CD14-positive monocyte (primary cell): ENCODE measurements around the gene PATJ. TPM values are rescaled to one million over a fixed set of nuclear protein-coding genes. Genes with fewer than 3 reads are reported as not detected.

ENCODE experiments used
- DNase-seq, 3 donors: peaks; one replicate each; pipeline ENCODE4 v3.0.0-alpha.2; 2011 to 2022
- H2AFZ ChIP-seq: 2 replicates; pipeline ENCODE4 v1.6.0; 2012; ENCODE audit warnings: mild to moderate bottlenecking, low read depth, low read length, inconsistent platforms; ENCODE audit not compliant: insufficient read depth, poor library complexity, severe bottlenecking
- H3K27ac ChIP-seq, 2 donors: 1 replicate in 1 of 2; 2 replicates in 1 of 2; pipeline ENCODE4 v1.5.1; 2012 to 2013; ENCODE audit warnings: low read length in 2 of 2, control low read depth in 1 of 2, inconsistent platforms in 1 of 2, low read depth in 1 of 2, mild to moderate bottlenecking in 1 of 2
- H3K27me3 ChIP-seq, 2 donors: one replicate each; pipeline versions ENCODE4 v1.6.0 to v1.6.1; 2011 to 2013; ENCODE audit warnings: low read length in 2 of 2; ENCODE audit not compliant: control insufficient read depth in 2 of 2, insufficient read depth in 2 of 2
- H3K36me3 ChIP-seq, 2 donors: replicated peaks in 1 of 2; 1 replicate in 1 of 2; 2 replicates in 1 of 2; pipeline versions ENCODE4 v1.5.1 to v1.6.1; 2012 to 2013; ENCODE audit warnings: low read length in 2 of 2, control low read depth in 1 of 2, inconsistent platforms in 1 of 2, mild to moderate bottlenecking in 1 of 2; ENCODE audit not compliant: insufficient read depth in 2 of 2, control insufficient read depth in 1 of 2
- H3K4me1 ChIP-seq, 2 donors: 1 replicate in 1 of 2; 2 replicates in 1 of 2; pipeline versions ENCODE4 v1.5.1 to v1.6.1; 2012 to 2013; ENCODE audit warnings: low read length in 2 of 2, control low read depth in 1 of 2, inconsistent platforms in 1 of 2, mild to moderate bottlenecking in 1 of 2, moderate library complexity in 1 of 2; ENCODE audit not compliant: insufficient read depth in 2 of 2, control insufficient read depth in 1 of 2
- H3K4me2 ChIP-seq: replicated peaks from 2 replicates; pipeline ENCODE3; 2012; ENCODE audit warnings: low read length, moderate library complexity, mild to moderate bottlenecking; ENCODE audit not compliant: poor library complexity, severe bottlenecking; ENCODE audit errors: extremely low read depth
- H3K4me3 ChIP-seq, 3 experiments: fragments of 200-600 bp in 1 of 3; sonication (generic) in 1 of 3; replicated peaks in 1 of 3; 1 replicate in 2 of 3; 2 replicates in 1 of 3; pipeline ENCODE4 v1.5.1; 2011 to 2013; ENCODE audit warnings: low read length in 3 of 3, mild to moderate bottlenecking in 3 of 3, control low read depth in 2 of 3, low read depth in 2 of 3, inconsistent platforms in 1 of 3, moderate library complexity in 1 of 3
- H3K79me2 ChIP-seq: 2 replicates; pipeline ENCODE4 v1.6.0; 2012; ENCODE audit warnings: mild to moderate bottlenecking, control low read depth, inconsistent platforms, low read length, moderate library complexity; ENCODE audit not compliant: insufficient read depth
- H3K9ac ChIP-seq: 2 replicates; pipeline ENCODE4 v1.6.0; 2017; ENCODE audit warnings: low read length, mild to moderate bottlenecking; ENCODE audit not compliant: insufficient read depth, poor library complexity, severe bottlenecking
- H3K9me3 ChIP-seq, 2 donors: replicated peaks in 1 of 2; 1 replicate in 1 of 2; 2 replicates in 1 of 2; pipeline versions ENCODE4 v1.5.1 to v1.6.1; 2012 to 2013; ENCODE audit warnings: low read length in 2 of 2, control low read depth in 1 of 2; ENCODE audit not compliant: control insufficient read depth in 1 of 2, insufficient read depth in 1 of 2
- H4K20me1 ChIP-seq: 2 replicates; pipeline ENCODE4 v1.6.0; 2012; ENCODE audit warnings: mild to moderate bottlenecking, low read length, control low read depth, moderate library complexity; ENCODE audit not compliant: insufficient read depth
- H3K27ac Mint-ChIP-seq, 7 donors: one replicate each; pipeline ENCODE4 v1.8.0; 2020; ENCODE audit warnings: mild to moderate bottlenecking in 7 of 7, mixed read lengths in 7 of 7, moderate library complexity in 6 of 7, inconsistent platforms in 2 of 7
- H3K27me3 Mint-ChIP-seq, 3 donors: one replicate each; pipeline ENCODE4 v1.8.0; 2021 to 2022; ENCODE audit warnings: low read depth in 3 of 3, mild to moderate bottlenecking in 3 of 3, mixed read lengths in 3 of 3, moderate library complexity in 3 of 3, inconsistent platforms in 1 of 3
- H3K36me3 Mint-ChIP-seq, 2 donors: one replicate each; pipeline ENCODE4 v1.8.0; 2020; ENCODE audit warnings: mixed read lengths in 2 of 2, inconsistent platforms in 1 of 2, mild to moderate bottlenecking in 1 of 2
- H3K4me1 Mint-ChIP-seq: one replicate; pipeline ENCODE4 v1.8.0; 2020; ENCODE audit warnings: mild to moderate bottlenecking, mixed read lengths
- H3K4me3 Mint-ChIP-seq, 2 donors: one replicate each; pipeline ENCODE4 v1.8.0; 2020; ENCODE audit warnings: mild to moderate bottlenecking in 2 of 2, mixed read lengths in 2 of 2, moderate library complexity in 1 of 2
- H3K9me3 Mint-ChIP-seq, 7 donors: one replicate each; pipeline ENCODE4 v1.8.0; 2020 to 2022; ENCODE audit warnings: mixed read lengths in 7 of 7, mild to moderate bottlenecking in 6 of 7, moderate library complexity in 6 of 7, inconsistent platforms in 2 of 7
- CTCF ChIP-seq: fragments of 200-600 bp; IDR thresholded peaks from one replicate; pipeline ENCODE4 v1.8.0; 2022; ENCODE audit warnings: antibody characterized with exemption, mild to moderate bottlenecking
- WGBS: methylation state at CpG from one replicate; pipeline ENCODE4 v1.1.5; 2013; ENCODE audit warnings: missing lambda C conversion rate; ENCODE audit not compliant: insufficient coverage; 5-methylcytosine and 5-hydroxymethylcytosine counted together
- intact Hi-C, 2 donors: fragments of 100-400 bp; cut with micrococcal nuclease; formaldehyde crosslinking; loops; one replicate each; pipeline versions ENCODE4 v1.15.0 to v1.15.1; 2023
- polyA plus RNA-seq, 3 donors: library from polyadenylated mRNA; depleted of rRNA in 1 of 3; unstranded in 2 of 3; stranded (reverse) in 1 of 3; fragments of 300-500 nt in 2 of 3; fragments of >200 nt in 1 of 3; fragmentation: Illumina TruSeq in 2 of 3; gene quantifications; 1 replicate in 2 of 3; 2 replicates in 1 of 3; pipeline ENCODE4 v1.2.3, GENCODE V29; 2012 to 2021

The PATJ gene
- polyA plus RNA-seq, 3 donors, result 0.01 to 0.23 TPM; not detected in 1

DNA sequence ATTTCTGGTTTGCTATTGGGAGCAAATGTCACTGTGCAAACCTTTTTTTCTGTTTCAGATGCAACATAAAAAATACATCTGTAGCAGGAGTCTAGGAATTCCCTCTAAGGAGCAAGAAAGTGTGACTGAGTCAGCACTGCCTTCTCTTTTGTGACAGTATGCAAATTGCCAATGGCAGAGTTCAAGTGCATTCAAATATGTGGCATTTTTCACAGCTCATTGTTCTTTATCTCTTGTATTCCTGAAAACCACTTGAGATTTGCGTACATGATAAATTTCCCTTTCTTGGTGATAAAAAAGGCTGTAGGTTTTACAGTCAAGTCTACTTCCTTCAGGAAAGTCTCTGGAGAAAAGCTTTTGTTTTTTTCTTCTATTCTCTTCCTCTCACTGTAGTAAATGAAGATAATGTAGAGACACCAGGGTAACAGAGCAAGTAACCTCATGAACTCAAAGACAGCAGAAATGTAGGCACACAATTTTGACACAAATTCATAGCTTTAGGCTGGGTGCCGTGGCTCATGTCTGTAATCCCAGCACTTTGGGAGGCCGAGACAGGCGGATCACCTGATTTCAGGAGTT lies 322.6 kb downstream of the PATJ start:
- Histone ChIP-seq H3K4me2 (no peak overlapping the region), H3K79me2 (no peaks in the 10 kb centered on the region), H2AFZ (no peak overlapping the region), H4K20me1 (no peaks in the 10 kb centered on the region), H3K9ac (no peak overlapping the region), H3K4me3 (no peak overlapping the region), H3K27ac (no peak overlapping the region), H3K27me3 (no peaks in the 10 kb centered on the region), H3K9me3 (peaks cover 3 to 5% of the 10 kb centered on the region in 2 donors), H3K36me3 (no peaks in the 10 kb centered on the region), H3K4me1 (no peaks in the 10 kb centered on the region)
- Mint-ChIP-seq H3K4me3 (no peak overlapping the region), H3K36me3 (no peaks in the 10 kb centered on the region), H3K27ac (no peak overlapping the region), H3K27me3 (no peaks in the 10 kb centered on the region), H3K9me3 (peaks cover 3 to 8% (median 5%) of the 10 kb centered on the region in 7 donors), H3K4me1 (no peaks in the 10 kb centered on the region)
- intact Hi-C loops, result no loop called here
- DNase-seq, result no peak
- TF ChIP-seq CTCF, result no peak
- WGBS, result 100% methylated on average over 1 of the region's 4 CpGs

- no peak overlapping the region for H3K4me3 Mint-ChIP-seq
Measured at GRCh38 chr1:62066713-62067112, 324.4 kb downstream of the PATJ start.

More at GRCh38 chr1:62066713-62067112, 324.4 kb downstream of the PATJ start:
- intact Hi-C loops, result no loop called here
- TF ChIP-seq CTCF, result no peak
- Mint-ChIP-seq H3K9me3 (peaks cover 3 to 8% (median 5%) of the 10 kb centered on the region in 7 donors), H3K27me3 (no peaks in the 10 kb centered on the region), H3K4me1 (no peaks in the 10 kb centered on the region), H3K27ac (no peak overlapping the region), H3K36me3 (no peaks in the 10 kb centered on the region)
- Histone ChIP-seq H3K4me3 (no peak overlapping the region), H3K9ac (no peak overlapping the region), H3K9me3 (peaks cover 3 to 5% of the 10 kb centered on the region in 2 donors), H3K4me2 (no peak overlapping the region), H3K27ac (no peak overlapping the region), H4K20me1 (no peaks in the 10 kb centered on the region), H3K79me2 (no peaks in the 10 kb centered on the region), H3K4me1 (no peaks in the 10 kb centered on the region), H2AFZ (no peak overlapping the region), H3K36me3 (no peaks in the 10 kb centered on the region), H3K27me3 (no peaks in the 10 kb centered on the region)
- WGBS, result no CpG with 5 or more reads among the region's 2 CpGs
- no peak for DNase-seq
